HL-60 (cell line): ENCODE results near the gene GLB1L.
"Not testable (repeated sequence)": the region's sequence is repeated elsewhere in the genome, so short reads cannot be mapped to it uniquely, and the experiment has no call there.

Experiments used
- DNase-seq, 2 experiments: peaks; one replicate each; pipeline ENCODE4 v3.0.0-alpha.2; 2010 to 2020; ENCODE audit warnings: low read depth in 1 of 2, low spot score in 1 of 2
- H3K27ac ChIP-seq: fragments of 250-450 bp; sonication (Bioruptor Pico); replicated peaks from 2 replicates; pipeline ENCODE4 v1.5.1; 2020; ENCODE audit warnings: mild to moderate bottlenecking, moderate library complexity
- H3K27me3 ChIP-seq: fragments of 250-450 bp; sonication (Bioruptor Pico); 2 replicates; pipeline ENCODE4 v1.5.1; 2021; ENCODE audit warnings: mild to moderate bottlenecking, moderate library complexity; ENCODE audit not compliant: insufficient read depth, poor library complexity, severe bottlenecking
- H3K4me3 ChIP-seq: replicated peaks from 2 replicates; pipeline ENCODE4 v1.5.1; 2011; ENCODE audit warnings: mild to moderate bottlenecking, control low read depth, low read length; ENCODE audit not compliant: insufficient read depth
- GABPA ChIP-seq: IDR thresholded peaks from 2 replicates; pipeline ENCODE4 v1.6.1; 2012; ENCODE audit warnings: low read depth
- POLR2AphosphoS5 ChIP-seq: IDR thresholded peaks from 2 replicates; pipeline ENCODE4 v1.6.1; 2012; ENCODE audit warnings: low read depth
- SPI1 ChIP-seq: IDR thresholded peaks from 2 replicates; pipeline ENCODE4 v1.6.1; 2012; ENCODE audit warnings: low read depth, mild to moderate bottlenecking, borderline replicate concordance
- TF ChIP-seq, protein P1 (sequence below): IDR thresholded peaks from one replicate; pipeline ENCODE4 v1.5.1; 2011; ENCODE audit warnings: low read length, control low read depth, inconsistent platforms; ENCODE audit not compliant: insufficient read depth
- TF ChIP-seq, protein P2 (sequence below): IDR thresholded peaks from 2 replicates; pipeline ENCODE4 v1.6.1; 2012; ENCODE audit warnings: low read depth; ENCODE audit not compliant: insufficient replicate concordance

The GLB1L gene

DNA sequence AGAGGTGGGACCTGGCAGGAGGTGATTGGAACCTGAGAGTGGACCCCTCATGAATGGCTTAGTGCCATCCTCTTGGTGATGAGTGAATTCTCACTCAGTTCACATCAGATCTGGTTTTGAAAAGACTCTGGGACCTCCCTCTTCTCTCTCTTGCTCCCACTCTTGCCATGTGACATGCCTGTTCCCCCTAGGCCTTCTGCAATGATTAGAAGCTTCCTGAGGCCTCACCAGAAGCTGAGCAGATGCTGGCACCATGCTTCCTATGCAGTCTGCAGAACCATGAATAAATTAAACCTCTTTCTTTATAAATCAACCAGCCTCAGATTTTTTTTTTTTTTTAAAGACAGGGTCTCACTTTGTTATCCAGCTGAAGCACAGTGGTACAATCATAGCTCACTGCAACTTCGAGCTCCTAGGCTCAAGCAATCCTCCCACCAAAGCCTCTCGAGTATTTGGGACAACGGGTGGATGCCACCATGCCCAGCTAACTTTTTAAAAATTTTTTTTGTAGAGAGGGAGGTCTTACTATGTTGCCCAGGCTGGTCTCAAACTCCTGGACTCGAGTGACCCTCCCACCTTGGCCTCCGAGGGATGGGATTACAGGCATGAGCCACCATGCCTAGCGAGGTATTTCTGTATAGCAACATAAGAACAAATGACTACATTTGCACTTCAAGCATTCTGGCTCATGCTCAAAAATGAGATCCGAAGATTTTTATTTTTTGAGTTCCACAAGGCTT is 40.6 kb downstream of the GLB1L start:
- H3K4me3 ChIP-seq, result no peak overlapping the region
- DNase-seq, result no peak

DNA sequence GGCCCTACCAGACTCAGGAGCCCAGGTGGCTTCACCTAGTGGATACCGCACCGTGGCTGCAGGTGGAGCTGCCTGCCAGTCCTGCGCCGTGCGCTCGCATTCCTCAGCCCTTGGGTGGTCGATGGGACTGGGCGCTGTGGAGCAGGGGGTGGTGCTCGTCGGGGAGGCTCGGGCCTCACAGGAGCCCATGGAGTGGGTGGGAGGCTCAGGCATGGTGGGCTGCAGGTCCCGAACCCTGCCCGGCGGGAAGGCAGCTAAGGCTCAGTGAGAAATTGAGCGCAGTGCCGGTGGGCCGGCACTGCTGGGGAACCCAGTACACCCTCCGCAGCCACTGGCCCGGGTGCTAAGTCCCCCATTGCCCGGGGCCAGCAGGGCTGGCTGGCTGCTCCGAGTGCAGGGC is 43.9 kb downstream of the GLB1L start:
- H3K4me3 ChIP-seq, DNase-seq, H3K27me3 ChIP-seq, H3K27ac ChIP-seq: not testable (repeated sequence)

More for the DNA sequence above, 40.6 kb downstream of the GLB1L start:
- Histone ChIP-seq H3K27me3 (no peaks in the 10 kb centered on the region), H3K27ac (no peak overlapping the region)
- no peak for TF ChIP-seq SPI1
- TF ChIP-seq POLR2AphosphoS5, result no peak
- TF ChIP-seq, protein P1, sequence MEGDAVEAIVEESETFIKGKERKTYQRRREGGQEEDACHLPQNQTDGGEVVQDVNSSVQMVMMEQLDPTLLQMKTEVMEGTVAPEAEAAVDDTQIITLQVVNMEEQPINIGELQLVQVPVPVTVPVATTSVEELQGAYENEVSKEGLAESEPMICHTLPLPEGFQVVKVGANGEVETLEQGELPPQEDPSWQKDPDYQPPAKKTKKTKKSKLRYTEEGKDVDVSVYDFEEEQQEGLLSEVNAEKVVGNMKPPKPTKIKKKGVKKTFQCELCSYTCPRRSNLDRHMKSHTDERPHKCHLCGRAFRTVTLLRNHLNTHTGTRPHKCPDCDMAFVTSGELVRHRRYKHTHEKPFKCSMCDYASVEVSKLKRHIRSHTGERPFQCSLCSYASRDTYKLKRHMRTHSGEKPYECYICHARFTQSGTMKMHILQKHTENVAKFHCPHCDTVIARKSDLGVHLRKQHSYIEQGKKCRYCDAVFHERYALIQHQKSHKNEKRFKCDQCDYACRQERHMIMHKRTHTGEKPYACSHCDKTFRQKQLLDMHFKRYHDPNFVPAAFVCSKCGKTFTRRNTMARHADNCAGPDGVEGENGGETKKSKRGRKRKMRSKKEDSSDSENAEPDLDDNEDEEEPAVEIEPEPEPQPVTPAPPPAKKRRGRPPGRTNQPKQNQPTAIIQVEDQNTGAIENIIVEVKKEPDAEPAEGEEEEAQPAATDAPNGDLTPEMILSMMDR, result no peak
- TF ChIP-seq, protein P2, sequence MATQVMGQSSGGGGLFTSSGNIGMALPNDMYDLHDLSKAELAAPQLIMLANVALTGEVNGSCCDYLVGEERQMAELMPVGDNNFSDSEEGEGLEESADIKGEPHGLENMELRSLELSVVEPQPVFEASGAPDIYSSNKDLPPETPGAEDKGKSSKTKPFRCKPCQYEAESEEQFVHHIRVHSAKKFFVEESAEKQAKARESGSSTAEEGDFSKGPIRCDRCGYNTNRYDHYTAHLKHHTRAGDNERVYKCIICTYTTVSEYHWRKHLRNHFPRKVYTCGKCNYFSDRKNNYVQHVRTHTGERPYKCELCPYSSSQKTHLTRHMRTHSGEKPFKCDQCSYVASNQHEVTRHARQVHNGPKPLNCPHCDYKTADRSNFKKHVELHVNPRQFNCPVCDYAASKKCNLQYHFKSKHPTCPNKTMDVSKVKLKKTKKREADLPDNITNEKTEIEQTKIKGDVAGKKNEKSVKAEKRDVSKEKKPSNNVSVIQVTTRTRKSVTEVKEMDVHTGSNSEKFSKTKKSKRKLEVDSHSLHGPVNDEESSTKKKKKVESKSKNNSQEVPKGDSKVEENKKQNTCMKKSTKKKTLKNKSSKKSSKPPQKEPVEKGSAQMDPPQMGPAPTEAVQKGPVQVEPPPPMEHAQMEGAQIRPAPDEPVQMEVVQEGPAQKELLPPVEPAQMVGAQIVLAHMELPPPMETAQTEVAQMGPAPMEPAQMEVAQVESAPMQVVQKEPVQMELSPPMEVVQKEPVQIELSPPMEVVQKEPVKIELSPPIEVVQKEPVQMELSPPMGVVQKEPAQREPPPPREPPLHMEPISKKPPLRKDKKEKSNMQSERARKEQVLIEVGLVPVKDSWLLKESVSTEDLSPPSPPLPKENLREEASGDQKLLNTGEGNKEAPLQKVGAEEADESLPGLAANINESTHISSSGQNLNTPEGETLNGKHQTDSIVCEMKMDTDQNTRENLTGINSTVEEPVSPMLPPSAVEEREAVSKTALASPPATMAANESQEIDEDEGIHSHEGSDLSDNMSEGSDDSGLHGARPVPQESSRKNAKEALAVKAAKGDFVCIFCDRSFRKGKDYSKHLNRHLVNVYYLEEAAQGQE, result no peak
- no peak for TF ChIP-seq GABPA

DNA sequence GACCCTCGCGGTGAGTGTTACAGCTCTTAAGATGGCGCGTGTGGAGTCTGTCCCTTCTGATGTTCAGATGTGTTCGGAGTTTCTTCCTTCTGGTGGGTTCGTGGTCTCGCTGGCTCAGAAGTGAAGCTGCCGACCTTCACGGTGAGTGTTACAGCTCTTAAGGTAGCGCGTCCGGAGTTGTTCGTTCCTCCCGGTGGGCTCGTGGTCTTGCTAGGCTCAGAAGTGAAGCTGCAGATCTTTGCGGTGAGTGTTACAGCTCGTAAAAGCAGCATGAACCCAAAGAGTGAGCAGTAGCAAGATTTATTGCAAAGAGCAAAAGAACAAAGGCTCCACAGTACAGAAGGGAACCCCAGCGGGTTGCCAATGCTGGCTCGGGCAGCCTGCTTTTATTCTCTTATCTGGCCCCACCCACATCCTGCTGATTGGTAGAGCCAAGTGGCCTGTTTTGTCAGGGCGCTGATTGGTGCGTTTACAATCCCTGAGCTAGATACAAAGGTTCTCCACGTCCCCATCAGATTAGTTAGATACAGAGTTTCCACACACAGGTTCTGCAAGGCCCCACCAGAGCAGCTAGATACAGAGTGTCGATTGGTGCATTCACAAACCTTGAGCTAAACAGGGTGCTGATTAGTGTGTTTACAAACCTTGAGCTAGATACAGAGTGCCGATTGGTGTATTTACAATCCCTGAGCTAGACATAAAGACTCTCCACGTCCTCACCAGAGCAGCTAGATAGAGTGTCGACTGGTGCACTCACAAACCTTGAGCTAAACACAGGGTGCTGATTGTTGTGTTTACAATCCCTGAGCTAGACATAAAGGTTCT is 44.5 kb downstream of the GLB1L start:
- not testable (repeated sequence) for DNase-seq, H3K27ac ChIP-seq, H3K4me3 ChIP-seq, H3K27me3 ChIP-seq

DNA sequence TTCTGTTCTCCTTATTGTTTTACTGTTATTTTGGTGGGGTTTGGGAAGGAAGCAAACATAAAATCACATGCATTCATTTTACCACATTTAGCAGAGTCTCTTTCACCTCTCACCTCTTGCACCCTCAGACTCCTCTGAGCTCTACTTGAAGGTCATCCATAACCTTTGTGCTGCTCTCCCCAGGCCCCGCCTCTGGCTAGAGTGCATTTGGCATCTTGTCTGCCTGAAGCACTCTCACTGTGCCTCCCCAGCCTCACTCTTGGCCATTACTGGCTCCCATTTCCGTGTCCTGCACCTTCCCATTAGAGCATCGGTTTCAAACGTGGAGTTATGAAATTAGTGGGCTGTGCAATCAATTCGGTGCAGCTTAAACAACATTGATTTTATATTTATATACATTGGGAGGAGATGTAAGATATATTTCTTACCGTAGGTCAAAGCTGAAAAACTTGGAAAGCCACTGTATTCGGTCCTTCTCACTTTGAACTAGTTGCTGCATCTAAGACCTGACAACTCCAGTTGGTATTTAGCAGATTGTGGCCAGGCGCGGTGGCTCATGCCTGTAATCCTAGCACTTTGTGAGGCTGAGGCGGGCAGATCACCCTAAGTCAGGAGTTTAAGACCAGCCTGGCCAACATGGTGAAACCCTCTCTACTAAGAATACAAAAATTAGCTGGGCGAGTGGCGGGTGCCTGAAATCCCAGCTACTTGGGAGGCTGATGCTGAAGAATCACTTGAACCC is 45.6 kb downstream of the GLB1L start:
- H3K27me3 ChIP-seq, result no peaks in the 10 kb centered on the region
- H3K27ac ChIP-seq, result no peak overlapping the region
- no peak for DNase-seq
- TF ChIP-seq SPI1 (no peak), POLR2AphosphoS5 (no peak), GABPA (no peak)
- TF ChIP-seq, protein P1, result no peak
- TF ChIP-seq, protein P2, result no peak
- H3K4me3 ChIP-seq, result no peak overlapping the region
